Heart left ventricle (tissue), 13 donors: ENCODE measurements around the gene DCST1.

Source experiments
- POLR2A ChIP-seq, 2 donors: fragments of 450-650 bp; IDR thresholded peaks; one replicate each; pipeline ENCODE4 v1.6.1; 2017; ENCODE audit warnings: antibody characterized with exemption in 2 of 2, mild to moderate bottlenecking in 2 of 2, moderate library complexity in 2 of 2
- TF ChIP-seq, protein P1 (sequence below), 12 donors: fragments of 200-600 bp; sonication (generic) in 4 of 12; IDR thresholded peaks; one replicate each; pipeline versions ENCODE4 v1.5.0 to v1.8.0; 2018 to 2022; ENCODE audit warnings: antibody characterized with exemption in 12 of 12, mild to moderate bottlenecking in 5 of 12
- donor health status: ischemic (EF 13 %, LVEDD 7.1; RV severe dilation, severe dysfunction).
- donor health status: DM: no; HTN: yes; CAD: no.
- donor health status: DM: no; HTN: no; CAD: no.
- donor health status: ischemic (EF 25% LVEDD 6.9; RV normal size, moderate dysfunction).
- donor health status: ischemic (EF 25% LVEDD 5.7; RV mildly dilated, moderate dysfunction).
- donor health status: ischemic (EF 35%, LVEDD 5.7; RV mildly dilated, moderate dysfunction).
- donor health status: nonischemic (EF 11% LVEDD 7.7; RV severe dilation, severe dysfunction).
- donor health status: DM: yes; HTN: yes; CAD: no.
- donor health status: PGD.
- donor health status: ischemic (EF 29% LVEDD 5.4; RV normal size, mild dysfunction).
- donor health status: nonischemic (EF 23%, LVEDD 6.1; RV moderate dilation, normal function).

DNA sequence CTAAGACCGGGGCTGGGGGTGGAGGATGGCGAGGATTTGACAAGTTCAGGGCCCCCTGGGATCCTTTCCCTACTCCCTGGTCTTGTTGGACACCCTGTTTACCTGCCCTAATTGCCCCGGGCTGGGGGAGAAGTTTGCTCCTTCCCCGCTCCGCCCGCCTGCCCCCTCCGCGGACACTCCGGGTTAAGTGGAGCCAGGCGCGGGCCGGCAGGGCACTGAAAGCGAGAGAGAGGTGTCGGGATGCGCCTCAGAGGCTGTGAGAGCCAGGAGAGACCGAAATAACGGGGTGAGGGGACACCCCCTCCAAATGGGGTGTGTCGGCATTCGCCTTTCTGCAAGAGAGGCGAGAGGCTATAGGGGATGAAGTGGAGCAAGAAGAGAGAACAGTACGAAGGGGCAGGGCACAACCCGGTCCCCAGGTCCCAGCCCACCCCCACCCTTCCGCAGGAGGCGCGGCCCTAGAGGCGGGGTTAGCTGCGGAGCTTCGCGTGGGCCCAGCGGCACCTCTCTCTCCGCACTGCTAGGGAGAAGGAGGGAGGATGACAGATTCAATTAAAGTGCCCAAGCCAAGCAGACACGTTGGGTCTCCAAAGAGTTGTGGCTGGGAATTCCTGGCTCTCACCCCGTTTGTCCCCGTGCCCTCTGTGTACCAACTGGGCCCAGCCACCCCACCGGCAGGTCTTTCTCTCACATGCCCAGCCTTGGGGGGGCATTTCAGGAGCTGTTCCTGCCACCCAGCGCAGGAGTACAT lies 48.9 kb downstream of the DCST1 start:
- TF ChIP-seq, protein P1, sequence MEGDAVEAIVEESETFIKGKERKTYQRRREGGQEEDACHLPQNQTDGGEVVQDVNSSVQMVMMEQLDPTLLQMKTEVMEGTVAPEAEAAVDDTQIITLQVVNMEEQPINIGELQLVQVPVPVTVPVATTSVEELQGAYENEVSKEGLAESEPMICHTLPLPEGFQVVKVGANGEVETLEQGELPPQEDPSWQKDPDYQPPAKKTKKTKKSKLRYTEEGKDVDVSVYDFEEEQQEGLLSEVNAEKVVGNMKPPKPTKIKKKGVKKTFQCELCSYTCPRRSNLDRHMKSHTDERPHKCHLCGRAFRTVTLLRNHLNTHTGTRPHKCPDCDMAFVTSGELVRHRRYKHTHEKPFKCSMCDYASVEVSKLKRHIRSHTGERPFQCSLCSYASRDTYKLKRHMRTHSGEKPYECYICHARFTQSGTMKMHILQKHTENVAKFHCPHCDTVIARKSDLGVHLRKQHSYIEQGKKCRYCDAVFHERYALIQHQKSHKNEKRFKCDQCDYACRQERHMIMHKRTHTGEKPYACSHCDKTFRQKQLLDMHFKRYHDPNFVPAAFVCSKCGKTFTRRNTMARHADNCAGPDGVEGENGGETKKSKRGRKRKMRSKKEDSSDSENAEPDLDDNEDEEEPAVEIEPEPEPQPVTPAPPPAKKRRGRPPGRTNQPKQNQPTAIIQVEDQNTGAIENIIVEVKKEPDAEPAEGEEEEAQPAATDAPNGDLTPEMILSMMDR (IDR thresholded peaks at IDR 0.05) = no peak
- TF ChIP-seq POLR2A (IDR thresholded peaks at IDR 0.05) = no peak
